ENCODE data around the gene OGFOD2.

- TF ChIP-seq POLR2A (IDR thresholded peaks at IDR 0.05; ENCODE audit: low read length) (no peak), GATA1 (IDR thresholded peaks at IDR 0.05; ENCODE audit: low read depth, low read length) (no peak)
Observed at GRCh38 chr12:122958198-122958888, 16.7 kb upstream of the OGFOD2 start.

Data from erythroblast (primary cell).